ENCODE results near the gene HSPG2. TPM values are rescaled to one million over a fixed set of nuclear protein-coding genes. Genes with fewer than 3 reads are reported as not detected.

Gene HSPG2
- total and polyA plus RNA-seq, 2 donors (not counting 1 experiment from before 2014, with no cell fraction given) = 2.0 to 4.5 TPM

GRCh38 chr1:21839337-21840037 is 97.6 kb downstream of the HSPG2 start:
- Histone ChIP-seq H2AFZ (ENCODE audit: insufficient read depth, low read depth, low read length, poor library complexity, severe bottlenecking) (no peak overlapping the region), H3K4me2 (replicated peaks; ENCODE audit: low read depth, low read length, poor library complexity, severe bottlenecking) (no peak overlapping the region), H3K79me2 (ENCODE audit: control insufficient read depth, insufficient read depth, low read length) (no peaks in the 10 kb centered on the region), H3K4me1 (ENCODE audit: control insufficient read depth in 2 of 2, insufficient read depth in 2 of 2, low read length in 2 of 2) (no peaks in the 10 kb centered on the region), H4K20me1 (ENCODE audit: control insufficient read depth, insufficient read depth, low read length, poor library complexity, severe bottlenecking) (no peaks in the 10 kb centered on the region), H3K36me3 (replicated peaks in 1 of 2; ENCODE audit: control extremely low read depth in 1 of 2, control insufficient read depth in 1 of 2, extremely low read depth in 1 of 2, insufficient read depth in 2 of 2, low read length in 1 of 2) (no peaks in the 10 kb centered on the region), H3K9me3 (ENCODE audit: control extremely low read depth in 1 of 3, control insufficient read depth in 2 of 3, insufficient read depth in 1 of 3, low read length in 2 of 3) (peaks cover 0 to 10% (median 3%) of the 10 kb centered on the region in 3 donors), H3K9ac (ENCODE audit: low read length) (no peak overlapping the region), H3K27me3 (replicated peaks in 1 of 4; ENCODE audit: control extremely low read depth in 1 of 4, control insufficient read depth in 3 of 4, insufficient read depth in 4 of 4, low read length in 3 of 4) (no peaks in the 10 kb centered on the region), H3K4me3 (ENCODE audit: control extremely low read depth in 1 of 5, extremely low read depth in 1 of 5, insufficient read depth in 1 of 5, low read depth in 2 of 5, low read length in 4 of 5) (no peak overlapping the region), H3K27ac (ENCODE audit: low read length in 2 of 2) (no peak overlapping the region)
- intact Hi-C loops (cut with micrococcal nuclease) = no loop called here
- ATAC-seq (ENCODE audit: low read depth) (no peak), DNase-seq (no peak)
- WGBS (ENCODE audit: insufficient coverage) = 95% methylated on average over 18 of the region's 19 CpGs
- ChIA-PET POLR2A (no interaction called here), CTCF (interaction anchor here (1.1 kb wide), 1 partner anchor 11 kb away, joined by 3 read pairs; no protein-coding TSS in a partner anchor)
- Mint-ChIP-seq H3K9me3 (ENCODE audit: insufficient read depth) (no peaks in the 10 kb centered on the region), H3K27ac (no peak overlapping the region), H3K4me1 (no peaks in the 10 kb centered on the region), H3K27me3 (no peaks in the 10 kb centered on the region), H3K4me3 (no peak overlapping the region)
- TF ChIP-seq, protein P1, sequence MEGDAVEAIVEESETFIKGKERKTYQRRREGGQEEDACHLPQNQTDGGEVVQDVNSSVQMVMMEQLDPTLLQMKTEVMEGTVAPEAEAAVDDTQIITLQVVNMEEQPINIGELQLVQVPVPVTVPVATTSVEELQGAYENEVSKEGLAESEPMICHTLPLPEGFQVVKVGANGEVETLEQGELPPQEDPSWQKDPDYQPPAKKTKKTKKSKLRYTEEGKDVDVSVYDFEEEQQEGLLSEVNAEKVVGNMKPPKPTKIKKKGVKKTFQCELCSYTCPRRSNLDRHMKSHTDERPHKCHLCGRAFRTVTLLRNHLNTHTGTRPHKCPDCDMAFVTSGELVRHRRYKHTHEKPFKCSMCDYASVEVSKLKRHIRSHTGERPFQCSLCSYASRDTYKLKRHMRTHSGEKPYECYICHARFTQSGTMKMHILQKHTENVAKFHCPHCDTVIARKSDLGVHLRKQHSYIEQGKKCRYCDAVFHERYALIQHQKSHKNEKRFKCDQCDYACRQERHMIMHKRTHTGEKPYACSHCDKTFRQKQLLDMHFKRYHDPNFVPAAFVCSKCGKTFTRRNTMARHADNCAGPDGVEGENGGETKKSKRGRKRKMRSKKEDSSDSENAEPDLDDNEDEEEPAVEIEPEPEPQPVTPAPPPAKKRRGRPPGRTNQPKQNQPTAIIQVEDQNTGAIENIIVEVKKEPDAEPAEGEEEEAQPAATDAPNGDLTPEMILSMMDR (IDR thresholded peaks at IDR 0.05) = no peak
- no peak for TF ChIP-seq EZH2 (IDR thresholded peaks at IDR 0.05; ENCODE audit: borderline replicate concordance, insufficient read depth, low read depth, low read length, poor library complexity, severe bottlenecking)

DNA sequence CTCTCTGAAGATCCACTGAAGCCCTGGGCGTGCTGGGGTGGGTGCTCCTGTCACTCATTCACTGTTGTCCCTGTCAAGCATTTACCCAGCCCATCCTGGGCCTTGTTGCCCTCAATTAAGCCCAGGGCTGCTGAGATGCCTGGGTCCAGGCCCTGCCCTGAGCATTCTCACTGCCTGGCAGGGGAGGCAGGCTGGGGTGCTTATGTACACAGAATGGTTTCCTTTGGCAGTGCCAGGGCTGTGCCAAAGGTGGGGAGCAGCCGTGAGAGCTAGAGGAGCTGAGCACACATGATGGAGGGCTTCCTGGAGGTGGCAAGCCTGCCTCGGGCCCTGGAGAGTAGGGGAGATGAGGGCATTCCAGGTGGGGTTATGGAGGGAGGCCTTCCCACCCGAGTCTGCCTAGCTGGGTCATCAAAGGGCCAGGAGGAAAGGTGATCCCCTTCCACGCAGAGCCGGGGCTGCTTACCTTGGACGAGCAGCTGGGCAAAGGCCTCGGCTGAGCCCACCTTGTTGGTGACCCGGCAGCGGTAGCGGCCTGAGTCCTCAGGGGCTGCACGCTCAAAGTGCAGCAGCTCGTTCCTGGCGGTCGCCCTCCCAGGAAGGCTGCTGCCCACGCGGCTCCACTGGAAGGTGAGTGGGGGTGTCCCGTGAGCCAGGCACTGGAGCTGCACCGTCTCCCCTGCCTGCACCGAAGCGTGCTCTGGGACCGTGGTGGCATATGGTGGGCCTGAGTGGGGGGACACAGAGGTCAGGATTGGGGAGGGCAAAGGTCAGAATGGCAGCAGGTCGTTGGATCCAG is 98.6 kb downstream of the HSPG2 start:
- WGBS (ENCODE audit: insufficient coverage) = 91% methylated on average over 23 of the region's 23 CpGs
- Histone ChIP-seq H3K4me1 (ENCODE audit: control insufficient read depth in 2 of 2, insufficient read depth in 2 of 2, low read length in 2 of 2) (no peaks in the 10 kb centered on the region), H3K27ac (ENCODE audit: low read length in 2 of 2) (no peak overlapping the region), H2AFZ (ENCODE audit: insufficient read depth, low read depth, low read length, poor library complexity, severe bottlenecking) (no peak overlapping the region), H3K4me3 (ENCODE audit: control extremely low read depth in 1 of 5, extremely low read depth in 1 of 5, insufficient read depth in 1 of 5, low read depth in 2 of 5, low read length in 4 of 5) (no peak overlapping the region), H3K4me2 (replicated peaks; ENCODE audit: low read depth, low read length, poor library complexity, severe bottlenecking) (no peak overlapping the region), H4K20me1 (ENCODE audit: control insufficient read depth, insufficient read depth, low read length, poor library complexity, severe bottlenecking) (no peaks in the 10 kb centered on the region), H3K27me3 (replicated peaks in 1 of 4; ENCODE audit: control extremely low read depth in 1 of 4, control insufficient read depth in 3 of 4, insufficient read depth in 4 of 4, low read length in 3 of 4) (no peaks in the 10 kb centered on the region), H3K9me3 (ENCODE audit: control extremely low read depth in 1 of 3, control insufficient read depth in 2 of 3, insufficient read depth in 1 of 3, low read length in 2 of 3) (peaks cover 0 to 19% (median 11%) of the 10 kb centered on the region in 3 donors), H3K9ac (ENCODE audit: low read length) (no peak overlapping the region), H3K79me2 (ENCODE audit: control insufficient read depth, insufficient read depth, low read length) (no peaks in the 10 kb centered on the region), H3K36me3 (replicated peaks in 1 of 2; ENCODE audit: control extremely low read depth in 1 of 2, control insufficient read depth in 1 of 2, extremely low read depth in 1 of 2, insufficient read depth in 2 of 2, low read length in 1 of 2) (peaks cover 0 to 1% of the 10 kb centered on the region in 2 experiments)
- ATAC-seq (ENCODE audit: low read depth) = no peak
- no peak for DNase-seq
- TF ChIP-seq, protein P1 (IDR thresholded peaks at IDR 0.05) = no peak
- no peak for TF ChIP-seq EZH2 (IDR thresholded peaks at IDR 0.05; ENCODE audit: borderline replicate concordance, insufficient read depth, low read depth, low read length, poor library complexity, severe bottlenecking)
- intact Hi-C loops (cut with micrococcal nuclease) = no loop called here
- H3K27ac Mint-ChIP-seq = no peak overlapping the region
- ChIA-PET POLR2A (no interaction called here), CTCF (no interaction called here)
- no peaks in the 10 kb centered on the region for H3K27me3 Mint-ChIP-seq
- H3K4me1 Mint-ChIP-seq = no peaks in the 10 kb centered on the region
- H3K4me3 Mint-ChIP-seq = no peak overlapping the region
- peaks cover 7% of the 10 kb centered on the region for H3K9me3 Mint-ChIP-seq (ENCODE audit: insufficient read depth)

Measured in B cell (primary cell).